ENCODE measurements around the gene ACOT7. TPM values are rescaled to one million over a fixed set of nuclear protein-coding genes. Genes with fewer than 3 reads are reported as not detected.

The ACOT7 gene
- total RNA-seq, 1 donor from 2014 or later: 175 TPM

- no peak overlapping the region for H3K4me3 Mint-ChIP-seq (ENCODE audit: unreplicated experiment)
- peaks cover 20% of the 10 kb centered on the region for H3K27me3 Mint-ChIP-seq (ENCODE audit: unreplicated experiment)
- TF ChIP-seq, protein P1, sequence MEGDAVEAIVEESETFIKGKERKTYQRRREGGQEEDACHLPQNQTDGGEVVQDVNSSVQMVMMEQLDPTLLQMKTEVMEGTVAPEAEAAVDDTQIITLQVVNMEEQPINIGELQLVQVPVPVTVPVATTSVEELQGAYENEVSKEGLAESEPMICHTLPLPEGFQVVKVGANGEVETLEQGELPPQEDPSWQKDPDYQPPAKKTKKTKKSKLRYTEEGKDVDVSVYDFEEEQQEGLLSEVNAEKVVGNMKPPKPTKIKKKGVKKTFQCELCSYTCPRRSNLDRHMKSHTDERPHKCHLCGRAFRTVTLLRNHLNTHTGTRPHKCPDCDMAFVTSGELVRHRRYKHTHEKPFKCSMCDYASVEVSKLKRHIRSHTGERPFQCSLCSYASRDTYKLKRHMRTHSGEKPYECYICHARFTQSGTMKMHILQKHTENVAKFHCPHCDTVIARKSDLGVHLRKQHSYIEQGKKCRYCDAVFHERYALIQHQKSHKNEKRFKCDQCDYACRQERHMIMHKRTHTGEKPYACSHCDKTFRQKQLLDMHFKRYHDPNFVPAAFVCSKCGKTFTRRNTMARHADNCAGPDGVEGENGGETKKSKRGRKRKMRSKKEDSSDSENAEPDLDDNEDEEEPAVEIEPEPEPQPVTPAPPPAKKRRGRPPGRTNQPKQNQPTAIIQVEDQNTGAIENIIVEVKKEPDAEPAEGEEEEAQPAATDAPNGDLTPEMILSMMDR (IDR thresholded peaks at IDR 0.05; ENCODE audit: partially characterized antibody, unreplicated experiment): no peak
- no peaks in the 10 kb centered on the region for H3K36me3 Mint-ChIP-seq (ENCODE audit: unreplicated experiment)
- H3K4me1 Mint-ChIP-seq (ENCODE audit: low read depth, unreplicated experiment): peaks cover 8% of the 10 kb centered on the region
- no peak overlapping the region for H3K27ac Mint-ChIP-seq (ENCODE audit: unreplicated experiment)
- DNase-seq: no peak
- peaks cover 11% of the 10 kb centered on the region for H3K9me3 Mint-ChIP-seq (ENCODE audit: unreplicated experiment)
Measured at GRCh38 chr1:6253380-6253779, 140.2 kb downstream of the ACOT7 start.

DNA sequence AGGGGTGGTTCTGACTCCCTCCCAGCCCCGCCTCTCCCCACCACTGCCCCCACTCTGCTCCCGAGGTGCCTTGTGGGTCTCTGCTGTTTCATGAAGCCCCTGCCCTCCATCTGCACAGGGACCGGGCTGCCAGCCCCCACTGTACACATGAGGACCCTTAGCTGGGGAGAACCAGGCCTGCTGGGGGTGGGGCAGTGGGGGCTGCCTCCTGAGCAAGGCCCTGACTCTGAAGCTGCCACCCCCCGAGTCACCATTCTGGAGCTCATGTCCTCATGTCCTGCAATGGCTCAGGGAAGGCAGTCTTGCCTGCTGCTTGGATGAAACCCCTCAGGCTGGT is 141.2 kb downstream of the ACOT7 start:
- Mint-ChIP-seq H3K4me1 (ENCODE audit: low read depth, unreplicated experiment) (peaks cover 8% of the 10 kb centered on the region), H3K4me3 (ENCODE audit: unreplicated experiment) (no peak overlapping the region), H3K36me3 (ENCODE audit: unreplicated experiment) (no peaks in the 10 kb centered on the region), H3K27ac (ENCODE audit: unreplicated experiment) (no peak overlapping the region), H3K9me3 (ENCODE audit: unreplicated experiment) (peaks cover 14% of the 10 kb centered on the region), H3K27me3 (ENCODE audit: unreplicated experiment) (peaks cover 23% of the 10 kb centered on the region)
- no peak for DNase-seq
- TF ChIP-seq, protein P1 (IDR thresholded peaks at IDR 0.05; ENCODE audit: partially characterized antibody, unreplicated experiment): no peak

- Mint-ChIP-seq H3K4me3 (ENCODE audit: unreplicated experiment) (no peak overlapping the region), H3K27me3 (ENCODE audit: unreplicated experiment) (peaks cover 23% of the 10 kb centered on the region), H3K4me1 (ENCODE audit: low read depth, unreplicated experiment) (peaks cover 6% of the 10 kb centered on the region), H3K27ac (ENCODE audit: unreplicated experiment) (no peak overlapping the region), H3K9me3 (ENCODE audit: unreplicated experiment) (peaks cover 16% of the 10 kb centered on the region), H3K36me3 (ENCODE audit: unreplicated experiment) (no peaks in the 10 kb centered on the region)
- no peak for DNase-seq
- TF ChIP-seq, protein P1 (IDR thresholded peaks at IDR 0.05; ENCODE audit: partially characterized antibody, unreplicated experiment): no peak
Measured at GRCh38 chr1:6251681-6252373, 141.7 kb downstream of the ACOT7 start.

DNA sequence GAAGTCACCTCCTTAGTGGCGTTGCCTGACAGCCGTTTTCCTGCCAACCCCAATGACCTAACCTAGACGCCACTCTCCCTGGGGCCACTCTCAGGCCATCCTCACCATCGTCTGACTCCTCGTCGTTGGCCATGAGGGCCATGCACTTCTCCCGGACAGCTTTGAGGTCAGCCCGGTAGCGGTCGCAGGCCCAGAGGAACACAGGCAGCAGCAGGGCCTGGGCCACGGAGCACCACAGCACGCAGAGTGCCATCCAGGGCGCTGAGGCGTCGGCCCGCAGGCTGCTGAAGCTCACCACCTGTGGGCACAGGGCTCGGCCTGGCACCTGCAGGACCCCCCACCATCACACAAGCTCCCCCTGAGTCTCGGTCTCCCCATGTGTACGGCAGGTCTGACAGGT is 142.3 kb downstream of the ACOT7 start:
- DNase-seq: no peak
- peaks cover 5% of the 10 kb centered on the region for H3K4me1 Mint-ChIP-seq (ENCODE audit: low read depth, unreplicated experiment)
- H3K27me3 Mint-ChIP-seq (ENCODE audit: unreplicated experiment): peaks cover 28% of the 10 kb centered on the region
- H3K36me3 Mint-ChIP-seq (ENCODE audit: unreplicated experiment): no peaks in the 10 kb centered on the region
- TF ChIP-seq, protein P1 (IDR thresholded peaks at IDR 0.05; ENCODE audit: partially characterized antibody, unreplicated experiment): no peak
- H3K4me3 Mint-ChIP-seq (ENCODE audit: unreplicated experiment): no peak overlapping the region
- H3K27ac Mint-ChIP-seq (ENCODE audit: unreplicated experiment): no peak overlapping the region
- H3K9me3 Mint-ChIP-seq (ENCODE audit: unreplicated experiment): peaks cover 20% of the 10 kb centered on the region
